ENCODE data around the gene TBL1XR1. TPM values are rescaled to one million over a fixed set of nuclear protein-coding genes. Genes with fewer than 3 reads are reported as not detected.

TBL1XR1 gene
- total RNA-seq, 1 experiment from 2014 or later: 186 TPM

- H3K27me3 ChIP-seq (replicated peaks; ENCODE audit: insufficient read depth, low read depth, low read length, poor library complexity): no peaks in the 10 kb centered on the region
- intact Hi-C loops (cut with micrococcal nuclease; ENCODE audit: unreplicated experiment): no loop called here
- H3K4me3 ChIP-seq (ENCODE audit: low read depth, low read length, poor library complexity, severe bottlenecking): no peak overlapping the region
- H3K36me3 ChIP-seq (ENCODE audit: insufficient read depth, low read length, poor library complexity, severe bottlenecking): peaks cover 4% of the 10 kb centered on the region
- ChIA-PET CTCF (no interaction called here), POLR2A (ENCODE audit: low non-redundant PET) (no interaction called here)
- TF ChIP-seq EZH2 (IDR thresholded peaks at IDR 0.05; ENCODE audit: borderline replicate concordance, low read depth, low read length, poor library complexity, severe bottlenecking) (no peak), CTCF (conservative IDR thresholded peaks at IDR 0.05; ENCODE audit: low read depth, low read length) (no peak)
- DNase-seq (ENCODE audit: low spot score): no peak
- H3K9me3 ChIP-seq (ENCODE audit: low read depth, low read length, poor library complexity, severe bottlenecking): peaks cover 14% of the 10 kb centered on the region
- H3K4me1 ChIP-seq (ENCODE audit: insufficient read depth, low read length, poor library complexity, severe bottlenecking): peaks cover 20% of the 10 kb centered on the region
- no peak overlapping the region for H3K27ac ChIP-seq (ENCODE audit: low read depth, low read length, poor library complexity, severe bottlenecking)
- BruUV-seq (replicated peaks): no TSS peak
Measured at GRCh38 chr3:177134816-177135210, 62.5 kb downstream of the TBL1XR1 start.

GRCh38 chr3:177133860-177134815 is 63.1 kb downstream of the TBL1XR1 start:
- intact Hi-C loops (cut with micrococcal nuclease; ENCODE audit: unreplicated experiment): no loop called here
- CTCF ChIA-PET: interaction anchor here (0.6 kb wide), 1 partner anchor 41 kb away, joined by 3 read pairs; no protein-coding TSS in a partner anchor
- BruUV-seq (replicated peaks): no TSS peak
- no peak for DNase-seq (ENCODE audit: low spot score)
- H3K27me3 ChIP-seq (replicated peaks; ENCODE audit: insufficient read depth, low read depth, low read length, poor library complexity): no peaks in the 10 kb centered on the region
- peak overlapping the region; percentile 13 for H3K27ac ChIP-seq (ENCODE audit: low read depth, low read length, poor library complexity, severe bottlenecking)
- peaks cover 4% of the 10 kb centered on the region for H3K36me3 ChIP-seq (ENCODE audit: insufficient read depth, low read length, poor library complexity, severe bottlenecking)
- H3K9me3 ChIP-seq (ENCODE audit: low read depth, low read length, poor library complexity, severe bottlenecking): peaks cover 14% of the 10 kb centered on the region
- POLR2A ChIA-PET (ENCODE audit: low non-redundant PET): no interaction called here
- no peak overlapping the region for H3K4me3 ChIP-seq (ENCODE audit: low read depth, low read length, poor library complexity, severe bottlenecking)
- peaks cover 20% of the 10 kb centered on the region for H3K4me1 ChIP-seq (ENCODE audit: insufficient read depth, low read length, poor library complexity, severe bottlenecking)
- TF ChIP-seq EZH2 (IDR thresholded peaks at IDR 0.05; ENCODE audit: borderline replicate concordance, low read depth, low read length, poor library complexity, severe bottlenecking) (no peak), CTCF (conservative IDR thresholded peaks at IDR 0.05; ENCODE audit: low read depth, low read length) (no peak)

- Histone ChIP-seq H3K4me3 (ENCODE audit: low read depth, low read length, poor library complexity, severe bottlenecking) (no peak overlapping the region), H3K36me3 (ENCODE audit: insufficient read depth, low read length, poor library complexity, severe bottlenecking) (peaks cover 8% of the 10 kb centered on the region), H3K27ac (ENCODE audit: low read depth, low read length, poor library complexity, severe bottlenecking) (no peak overlapping the region), H3K9me3 (ENCODE audit: low read depth, low read length, poor library complexity, severe bottlenecking) (peaks cover 14% of the 10 kb centered on the region), H3K27me3 (replicated peaks; ENCODE audit: insufficient read depth, low read depth, low read length, poor library complexity) (no peaks in the 10 kb centered on the region), H3K4me1 (ENCODE audit: insufficient read depth, low read length, poor library complexity, severe bottlenecking) (peaks cover 20% of the 10 kb centered on the region)
- no peak for DNase-seq (ENCODE audit: low spot score)
- POLR2A ChIA-PET (ENCODE audit: low non-redundant PET): interaction anchor here (0.7 kb wide), 2 partner anchors 61 to 276 kb away, joined by 8 to 9 read pairs; no protein-coding TSS in a partner anchor
- intact Hi-C loops (cut with micrococcal nuclease; ENCODE audit: unreplicated experiment): no loop called here
- TF ChIP-seq EZH2 (IDR thresholded peaks at IDR 0.05; ENCODE audit: borderline replicate concordance, low read depth, low read length, poor library complexity, severe bottlenecking) (no peak), CTCF (conservative IDR thresholded peaks at IDR 0.05; ENCODE audit: low read depth, low read length) (no peak)
- CTCF ChIA-PET: no interaction called here
- BruUV-seq (replicated peaks): no TSS peak
Measured at GRCh38 chr3:177131927-177132636, 65.2 kb downstream of the TBL1XR1 start.
